Lower leg skin (tissue), 3 donors: ENCODE data around the gene KLHL33.

Source experiments
- POLR2A ChIP-seq, 2 donors: fragments of 450-650 bp; IDR thresholded peaks; one replicate each; pipeline ENCODE4 v1.6.1; 2016 to 2017; ENCODE audit warnings: antibody characterized with exemption in 2 of 2, mild to moderate bottlenecking in 1 of 2, moderate library complexity in 1 of 2
- TF ChIP-seq, protein P1 (sequence below), 3 donors: fragments of 450-650 bp; IDR thresholded peaks; one replicate each; pipeline ENCODE4 v1.5.1; 2016; ENCODE audit warnings: antibody characterized with exemption in 3 of 3, mild to moderate bottlenecking in 3 of 3, moderate library complexity in 2 of 3

DNA sequence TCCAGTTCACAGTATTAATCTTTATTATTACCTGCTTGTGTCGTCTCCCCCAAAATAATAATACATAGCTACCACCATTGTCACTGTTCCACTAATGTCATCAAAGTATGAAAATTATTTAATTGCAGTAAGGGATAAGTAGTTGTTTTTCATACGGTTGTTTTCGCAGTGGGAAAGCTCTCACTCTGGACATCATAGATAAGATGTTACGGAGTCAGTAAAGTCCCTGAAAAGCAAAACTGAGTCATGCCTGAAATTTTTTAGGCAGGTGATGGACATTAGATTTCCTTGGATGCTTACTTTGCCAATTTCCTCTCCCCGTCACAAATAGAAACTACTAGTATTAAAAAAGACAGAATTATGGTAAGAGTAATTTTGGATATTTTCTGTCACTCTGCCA is 46.4 kb upstream of the KLHL33 start:
- no peak for TF ChIP-seq POLR2A (IDR thresholded peaks at IDR 0.05)
- TF ChIP-seq, protein P1, sequence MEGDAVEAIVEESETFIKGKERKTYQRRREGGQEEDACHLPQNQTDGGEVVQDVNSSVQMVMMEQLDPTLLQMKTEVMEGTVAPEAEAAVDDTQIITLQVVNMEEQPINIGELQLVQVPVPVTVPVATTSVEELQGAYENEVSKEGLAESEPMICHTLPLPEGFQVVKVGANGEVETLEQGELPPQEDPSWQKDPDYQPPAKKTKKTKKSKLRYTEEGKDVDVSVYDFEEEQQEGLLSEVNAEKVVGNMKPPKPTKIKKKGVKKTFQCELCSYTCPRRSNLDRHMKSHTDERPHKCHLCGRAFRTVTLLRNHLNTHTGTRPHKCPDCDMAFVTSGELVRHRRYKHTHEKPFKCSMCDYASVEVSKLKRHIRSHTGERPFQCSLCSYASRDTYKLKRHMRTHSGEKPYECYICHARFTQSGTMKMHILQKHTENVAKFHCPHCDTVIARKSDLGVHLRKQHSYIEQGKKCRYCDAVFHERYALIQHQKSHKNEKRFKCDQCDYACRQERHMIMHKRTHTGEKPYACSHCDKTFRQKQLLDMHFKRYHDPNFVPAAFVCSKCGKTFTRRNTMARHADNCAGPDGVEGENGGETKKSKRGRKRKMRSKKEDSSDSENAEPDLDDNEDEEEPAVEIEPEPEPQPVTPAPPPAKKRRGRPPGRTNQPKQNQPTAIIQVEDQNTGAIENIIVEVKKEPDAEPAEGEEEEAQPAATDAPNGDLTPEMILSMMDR (IDR thresholded peaks at IDR 0.05) = no peak
